ENCODE data around the gene SEMA6D.

Gene SEMA6D

GRCh38 chr15:47820747-47821319 is 103.5 kb downstream of the SEMA6D start:
- ChIA-PET POLR2A (no interaction called here), CTCF (interaction anchor here (1.3 to 2.1 kb wide), 3 partner anchors 8 to 17 kb away, joined by 3 to 10 read pairs (median 4); no protein-coding TSS in a partner anchor)
- no peak for DNase-seq (ENCODE audit: extremely low spot score)
- TF ChIP-seq CTCF (IDR thresholded peaks at IDR 0.05; ENCODE audit: control extremely low read depth, extremely low read depth, low read depth, missing control alignments): no peak

GRCh38 chr15:47822048-47822447 is 104.7 kb downstream of the SEMA6D start:
- ChIA-PET POLR2A (no interaction called here), CTCF (interaction anchor here (0.8 to 1.6 kb wide), 4 partner anchors 9 to 213 kb away, joined by 3 read pairs; no protein-coding TSS in a partner anchor)
- TF ChIP-seq CTCF (IDR thresholded peaks at IDR 0.05; ENCODE audit: control extremely low read depth, extremely low read depth, low read depth, missing control alignments): no peak
- DNase-seq (ENCODE audit: extremely low spot score): no peak

Measured in GM10248 (cell line).